ENCODE results near the gene GNB1L. TPM values are rescaled to one million over a fixed set of nuclear protein-coding genes. Genes with fewer than 3 reads are reported as not detected.

Gene GNB1L
- polyA plus RNA-seq, 1 donor from 2014 or later: 16.5 TPM

DNA sequence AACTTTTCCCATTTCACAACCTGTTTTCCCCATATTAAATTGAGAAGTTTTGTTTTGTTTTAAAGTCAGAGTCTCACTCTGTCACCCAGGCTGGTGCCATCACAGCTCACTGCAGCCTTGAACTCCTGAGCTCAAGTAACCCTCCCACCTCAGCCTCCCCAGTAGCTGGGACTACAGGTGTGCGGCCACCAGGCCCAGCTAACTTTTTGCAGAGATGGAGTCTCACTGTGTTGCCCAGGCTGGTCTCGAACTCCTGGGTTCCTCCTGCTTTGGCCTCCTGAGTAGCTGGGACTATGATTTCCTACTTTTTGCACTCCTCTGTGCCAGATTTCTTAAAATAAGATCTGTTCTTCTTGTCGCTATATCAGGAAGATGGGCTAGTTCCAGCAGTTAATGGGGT lies 44.9 kb downstream of the GNB1L start:
- H4K20me1 ChIP-seq (ENCODE audit: insufficient read depth): no peaks in the 10 kb centered on the region
- H3F3A ChIP-seq (ENCODE audit: insufficient read depth, low read length, poor library complexity, severe bottlenecking): no peaks in the 10 kb centered on the region
- no peak overlapping the region for H2AFZ ChIP-seq (ENCODE audit: low read depth, low read length)
- TF ChIP-seq SMC3 (conservative IDR thresholded peaks at IDR 0.05; ENCODE audit: poor library complexity): no peak
- TF ChIP-seq MXI1 (conservative IDR thresholded peaks at IDR 0.05; ENCODE audit: poor library complexity, severe bottlenecking): no peak
- TF ChIP-seq RAD21 (conservative IDR thresholded peaks at IDR 0.05): no peak
- TF ChIP-seq EZH2 (IDR thresholded peaks at IDR 0.05; ENCODE audit: borderline replicate concordance, insufficient read depth, low read length, poor library complexity, severe bottlenecking): no peak
- no peak overlapping the region for H3K4me3 ChIP-seq (ENCODE audit: low read length)
- H3K9ac ChIP-seq (ENCODE audit: low read length): no peak overlapping the region
- no peaks in the 10 kb centered on the region for H3K27me3 ChIP-seq (ENCODE audit: insufficient read depth, low read depth, low read length)
- H3K36me3 ChIP-seq (ENCODE audit: insufficient read depth, low read length): no peaks in the 10 kb centered on the region
- no peak overlapping the region for H3K27ac ChIP-seq (ENCODE audit: low read length)
- H3K4me2 ChIP-seq (ENCODE audit: low read length): no peak overlapping the region
- H3K9me3 ChIP-seq (ENCODE audit: low read length): no peaks in the 10 kb centered on the region
- no peaks in the 10 kb centered on the region for H3K79me2 ChIP-seq (replicated peaks; ENCODE audit: insufficient read depth, low read length)
- no peaks in the 10 kb centered on the region for H3K9me2 ChIP-seq (ENCODE audit: insufficient read depth, low read length)

DNA sequence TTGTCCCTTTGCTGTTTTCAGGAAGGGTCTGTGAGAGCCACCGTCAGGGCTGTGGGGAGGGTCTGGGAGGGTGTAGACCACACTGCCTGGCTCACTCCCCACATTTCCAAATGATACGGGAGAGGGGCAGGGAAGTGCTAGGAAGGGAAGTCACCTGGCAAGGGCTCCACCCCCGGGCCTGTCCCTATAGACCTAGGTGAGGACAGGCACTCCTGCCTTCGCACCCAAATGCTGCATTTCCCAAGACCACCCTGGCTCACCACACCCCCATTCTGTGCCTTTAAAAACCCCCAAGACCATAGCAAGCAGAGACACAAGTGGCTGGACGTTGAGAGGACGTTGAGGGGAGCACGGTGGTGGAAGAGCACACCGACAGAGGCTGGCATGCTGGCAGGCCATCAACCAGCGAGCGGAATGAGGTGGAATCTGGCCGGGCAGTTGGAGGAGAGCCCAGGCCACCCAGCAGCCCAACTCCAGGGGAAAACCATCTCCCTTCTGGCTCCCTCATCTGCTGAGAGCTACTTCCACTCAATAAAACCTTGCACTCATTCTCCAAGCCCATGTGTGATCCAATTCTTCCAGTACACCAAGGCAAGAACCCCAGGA lies 45.7 kb downstream of the GNB1L start:
- Histone ChIP-seq H3K4me3 (ENCODE audit: low read length) (no peak overlapping the region), H3K27me3 (ENCODE audit: insufficient read depth, low read depth, low read length) (no peaks in the 10 kb centered on the region), H2AFZ (ENCODE audit: low read depth, low read length) (no peak overlapping the region), H3K4me2 (ENCODE audit: low read length) (no peak overlapping the region), H3K36me3 (ENCODE audit: insufficient read depth, low read length) (no peaks in the 10 kb centered on the region), H3F3A (ENCODE audit: insufficient read depth, low read length, poor library complexity, severe bottlenecking) (no peaks in the 10 kb centered on the region), H3K9me3 (ENCODE audit: low read length) (no peaks in the 10 kb centered on the region), H3K9me2 (ENCODE audit: insufficient read depth, low read length) (no peaks in the 10 kb centered on the region), H3K27ac (ENCODE audit: low read length) (no peak overlapping the region), H3K9ac (ENCODE audit: low read length) (no peak overlapping the region), H4K20me1 (ENCODE audit: insufficient read depth) (no peaks in the 10 kb centered on the region), H3K79me2 (replicated peaks; ENCODE audit: insufficient read depth, low read length) (no peaks in the 10 kb centered on the region)
- TF ChIP-seq CTCF (IDR thresholded peaks at IDR 0.05; ENCODE audit: poor library complexity, severe bottlenecking) (no peak), RAD21 (conservative IDR thresholded peaks at IDR 0.05) (no peak), TAF1 (IDR thresholded peaks at IDR 0.05; ENCODE audit: low read depth) (no peak), EP300 (conservative IDR thresholded peaks at IDR 0.05; ENCODE audit: poor library complexity, severe bottlenecking) (no peak), POLR2AphosphoS5 (IDR thresholded peaks at IDR 0.05) (no peak), EZH2 (IDR thresholded peaks at IDR 0.05; ENCODE audit: borderline replicate concordance, insufficient read depth, low read length, poor library complexity, severe bottlenecking) (no peak), MXI1 (conservative IDR thresholded peaks at IDR 0.05; ENCODE audit: poor library complexity, severe bottlenecking) (no peak), REST (IDR thresholded peaks at IDR 0.05; ENCODE audit: borderline replicate concordance) (no peak), SMC3 (conservative IDR thresholded peaks at IDR 0.05; ENCODE audit: poor library complexity) (no peak)
